K562 (cell line): ENCODE measurements around the gene GALNT9. TPM values are rescaled to one million over a fixed set of nuclear protein-coding genes. Genes with fewer than 3 reads are reported as not detected.

Experiments
- ATAC-seq: fragments of 200-7000 bp; cut with Tn5 transposase; 3 replicates; pipeline ENCODE4 v1.9.1; 2020; ENCODE audit warnings: moderate library complexity
- BruUV-seq: library from RNA; stranded (reverse); fragments of 400-500 nt; replicated peaks from 2 replicates; lab custom pipeline; 2021; lab: Mats Ljungman, UMichigan
- CTCF ChIA-PET: fragments of 300-600 bp; formaldehyde crosslinking; extraction: SDS; loops from one replicate; lab custom pipeline; 2021; ENCODE audit warnings: low intra/inter-chr PET ratio; lab: Yijun Ruan, JAX
- POLR2A ChIA-PET: fragments of 300-600, 350-650 bp; sonication (Branson Sonifier 250); formaldehyde crosslinking; extraction: SDS; loops from one replicate; lab custom pipeline; 2021; ENCODE audit warnings: antibody characterized with exemption, inconsistent platforms; lab: Yijun Ruan, JAX
- DNase-seq, 4 experiments: peaks; one replicate each; pipeline versions ENCODE4 v3.0.0 to v3.0.0-alpha.2; 2011 to 2018; ENCODE audit warnings: low spot score in 3 of 4, mixed read lengths in 3 of 4; ENCODE audit errors: extremely low read depth in 1 of 4
- FAIRE-seq: peaks from 2 replicates; lab custom pipeline; 2011; peaks lifted over from hg19 to GRCh38; lab: Jason Lieb, UNC
- H2AFZ ChIP-seq: 2 replicates; pipeline ENCODE4 v1.6.0; 2011; ENCODE audit warnings: low read depth, low read length, control low read depth, inconsistent platforms
- H3K27ac ChIP-seq: fragments of 200-600 bp; 3 replicates; pipeline ENCODE4 v1.8.0; 2011; ENCODE audit warnings: low read depth, mild to moderate bottlenecking, control low read depth, inconsistent platforms, low read length, moderate library complexity, mixed read lengths; ENCODE audit errors: extremely low read depth
- H3K27me3 ChIP-seq, 2 experiments: fragments of 300-600 bp in 1 of 2; 2 replicates in 1 of 2; 3 replicates in 1 of 2; pipeline versions ENCODE4 v1.6.0 to v1.8.0; 2011; ENCODE audit warnings: inconsistent platforms in 2 of 2, low read length in 2 of 2, mild to moderate bottlenecking in 1 of 2, mixed read lengths in 1 of 2, moderate library complexity in 1 of 2; ENCODE audit not compliant: control insufficient read depth in 2 of 2, insufficient read depth in 2 of 2
- H3K36me3 ChIP-seq: fragments of 300-600 bp; 3 replicates; pipeline ENCODE4 v1.8.0; 2011; ENCODE audit warnings: mild to moderate bottlenecking, low read length, inconsistent platforms; ENCODE audit not compliant: control insufficient read depth, insufficient read depth
- H3K4me1 ChIP-seq, 2 experiments: fragments of 200-600 bp in 1 of 2; replicated peaks in 1 of 2; 2 replicates in 1 of 2; 3 replicates in 1 of 2; pipeline versions ENCODE4 v1.5.1 to v1.8.0; 2011; ENCODE audit warnings: inconsistent platforms in 2 of 2, low read length in 2 of 2, mild to moderate bottlenecking in 1 of 2, mixed read lengths in 1 of 2, moderate library complexity in 1 of 2; ENCODE audit not compliant: control insufficient read depth in 2 of 2, insufficient read depth in 2 of 2
- H3K4me2 ChIP-seq: 2 replicates; pipeline ENCODE4 v1.6.1; 2011; ENCODE audit warnings: low read length, control low read depth, inconsistent platforms, mixed read lengths; ENCODE audit not compliant: insufficient read depth
- H3K4me3 ChIP-seq: fragments of 200-600 bp; sonication (generic), shearing (Covaris generic); 2 replicates; pipeline ENCODE4 v1.5.1; 2016; ENCODE audit warnings: control low read depth, inconsistent platforms
- H3K79me2 ChIP-seq: fragments of 200-600 bp; 3 replicates; pipeline ENCODE4 v1.8.0; 2011; ENCODE audit warnings: low read length, inconsistent platforms; ENCODE audit not compliant: control insufficient read depth, insufficient read depth
- H3K9ac ChIP-seq, 2 experiments: 2 replicates each; pipeline versions ENCODE4 v1.6.0 to v1.6.1; 2011; ENCODE audit warnings: low read depth in 2 of 2, low read length in 2 of 2, control low read depth in 1 of 2, inconsistent platforms in 1 of 2, mild to moderate bottlenecking in 1 of 2, mixed read lengths in 1 of 2; ENCODE audit not compliant: insufficient read depth in 1 of 2
- H3K9me1 ChIP-seq: one replicate; pipeline ENCODE4 v1.6.0; 2011; ENCODE audit warnings: inconsistent platforms, mild to moderate bottlenecking, low read length, moderate library complexity; ENCODE audit not compliant: control insufficient read depth, insufficient read depth
- H3K9me3 ChIP-seq: replicated peaks from 2 replicates; pipeline ENCODE4 v1.5.1; 2011; ENCODE audit warnings: low read depth, low read length, inconsistent platforms; ENCODE audit not compliant: control insufficient read depth, insufficient read depth
- H4K20me1 ChIP-seq: replicated peaks from 2 replicates; pipeline ENCODE4 v1.6.1; 2011; ENCODE audit warnings: low read length, inconsistent platforms, mixed read lengths; ENCODE audit not compliant: control insufficient read depth, insufficient read depth
- ARHGAP35 ChIP-seq: fragments of 450-650 bp; IDR thresholded peaks from 2 replicates; pipeline ENCODE4 v1.6.1; 2018; ENCODE audit not compliant: partially characterized antibody
- FIP1L1 ChIP-seq: fragments of 200-400 bp; formaldehyde crosslinking; IDR thresholded peaks from 2 replicates; pipeline ENCODE4 v1.6.1; 2018; ENCODE audit warnings: mild to moderate bottlenecking, low read depth, low read length; ENCODE audit not compliant: poor library complexity, severe bottlenecking
- KLF6 ChIP-seq: fragments of 250-450 bp; sonication (Bioruptor Pico); IDR thresholded peaks from 2 replicates; pipeline ENCODE4 v1.4.0; 2020; ENCODE audit warnings: mild to moderate bottlenecking, moderate library complexity, borderline replicate concordance
- NR2C2 ChIP-seq, 2 experiments: fragments of 200-800 bp in 1 of 2; sonication (Bioruptor generic) in 1 of 2; sonication (generic) in 1 of 2; formaldehyde crosslinking in 1 of 2; IDR thresholded peaks; 2 replicates each; pipeline versions ENCODE4 v1.6.1 to v1.8.0; 2016 to 2022; ENCODE audit warnings: mild to moderate bottlenecking in 1 of 2, missing compliant biosample characterization in 1 of 2, missing genetic modification characterization in 1 of 2, missing genetic modification reagents in 1 of 2
- RBM25 ChIP-seq: fragments of 200-400 bp; formaldehyde crosslinking; IDR thresholded peaks from 2 replicates; pipeline ENCODE4 v1.6.1; 2018; ENCODE audit warnings: low read length, low read depth, moderate library complexity; ENCODE audit not compliant: severe bottlenecking
- RUNX1 ChIP-seq: sonication (generic); IDR thresholded peaks from 2 replicates; pipeline ENCODE4 v1.6.1; 2016; ENCODE audit warnings: antibody characterized with exemption, low read depth
- TARDBP ChIP-seq: fragments of 450-650 bp; IDR thresholded peaks from 2 replicates; pipeline ENCODE4 v1.6.1; 2016
- ZNF140 ChIP-seq: fragments of 250-450 bp; sonication (Bioruptor Pico); IDR thresholded peaks from 2 replicates; pipeline ENCODE4 v1.8.0; 2021; ENCODE audit warnings: moderate library complexity, mild to moderate bottlenecking, inconsistent platforms
- WGBS: fragments of 100-300 bp; shearing (Covaris generic); methylation state at CpG from one replicate; pipeline ENCODE4 v1.1.6; 2016; ENCODE audit warnings: low coverage, mixed read lengths; ENCODE audit not compliant: insufficient coverage; ENCODE audit errors: missing lambda C conversion rate; 5-methylcytosine and 5-hydroxymethylcytosine counted together
- in situ Hi-C: fragments of 300-500 bp; cut with MboI; formaldehyde crosslinking; loops from 4 replicates; pipeline ENCODE4 v1.15.0; 2018; ENCODE audit warnings: inconsistent platforms, mixed read lengths
- intact Hi-C: fragments of 100-400 bp; cut with micrococcal nuclease; formaldehyde crosslinking; loops from 2 replicates; pipeline ENCODE4 v1.14.2; 2022
- polyA plus RNA-seq, 8 experiments: library from polyadenylated mRNA; depleted of rRNA in 4 of 8; stranded (reverse) in 5 of 8; unstranded in 3 of 8; fragments of >200 nt; fragmentation: Nextera tagmentation in 2 of 8; fragmentation: Illumina TruSeq in 1 of 8; extraction: Ambion mirVana in 2 of 8; extraction: Trizol in 1 of 8; gene quantifications; 2 replicates each; pipeline versions ENCODE4 v1.2.1 to v1.2.3, GENCODE V29; 2011 to 2014; ENCODE audit warnings: inconsistent platforms in 1 of 8, missing spikeins in 1 of 8
- total RNA-seq, 7 experiments: library from RNA; depleted of rRNA in 6 of 7; stranded (reverse); fragments of >200 nt in 6 of 7; fragmentation: Illumina TruSeq in 2 of 7; extraction: Trizol in 2 of 7; gene quantifications; 2 replicates each; pipeline versions ENCODE4 v1.2.1 to v1.2.3, GENCODE V29; 2011 to 2021; ENCODE audit warnings: low replicate concordance in 1 of 7
- TF ChIP-seq, protein P1 (sequence below): fragments of 150-350 bp; conservative IDR thresholded peaks from 2 replicates; pipeline ENCODE4 v1.6.1; 2014; ENCODE audit warnings: low read length
- TF ChIP-seq, protein P2 (sequence below): fragments of 250-450 bp; sonication (Bioruptor Pico); IDR thresholded peaks from 2 replicates; pipeline ENCODE4 v1.8.0; 2021; ENCODE audit warnings: borderline replicate concordance, mild to moderate bottlenecking, moderate library complexity; ENCODE audit not compliant: poor library complexity, severe bottlenecking
- TF ChIP-seq, protein P3 (sequence below): fragments of 450-650 bp; conservative IDR thresholded peaks from 2 replicates; pipeline ENCODE4 v1.6.1; 2016; ENCODE audit warnings: missing genetic modification characterization, low read depth, mild to moderate bottlenecking, control low read depth, missing compliant biosample characterization

GALNT9 gene
- total and polyA plus RNA-seq, 9 of the 15 experiments (the other 6 are each of a cell fraction or from before 2014, with no cell fraction given) = not detected

DNA sequence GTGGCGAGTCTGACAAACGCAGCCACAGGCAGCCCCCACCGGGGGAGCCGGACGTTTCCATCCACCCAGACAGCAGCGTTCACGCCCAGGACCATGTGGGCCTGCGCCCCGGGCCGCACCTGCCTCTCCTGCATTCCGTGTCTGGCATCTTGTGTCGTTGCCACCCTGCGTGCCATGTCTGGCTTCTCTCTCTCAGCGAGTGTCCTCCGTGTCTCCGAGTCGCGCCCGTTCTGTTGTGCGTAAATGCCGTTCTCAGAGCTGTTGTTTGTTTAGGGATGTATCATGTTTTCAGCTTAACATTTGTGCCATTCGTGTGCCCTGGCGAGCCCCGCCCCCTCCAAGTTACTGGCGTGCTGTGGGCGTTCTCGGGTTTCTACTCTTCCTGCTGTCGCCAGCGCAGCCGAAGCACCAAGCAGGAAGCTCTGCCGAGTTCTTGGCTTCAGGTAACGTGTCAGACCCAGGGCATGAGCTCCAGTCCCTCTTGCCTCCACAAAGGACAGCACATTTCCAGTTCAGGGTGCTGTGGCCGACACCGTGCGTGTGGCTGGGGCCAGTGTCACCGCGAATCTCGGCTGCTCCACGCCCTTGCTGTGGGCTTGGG, 150.5 kb downstream of the GALNT9 start:
- FAIRE-seq (no peak), ATAC-seq (no peak), DNase-seq (no peak)
- H3K9me1 ChIP-seq = peaks cover 4% of the 10 kb centered on the region
- no peak overlapping the region for H3K4me3 ChIP-seq
- peaks cover 3 to 40% of the 10 kb centered on the region in 2 experiments; a peak in 3 of 5 replicates for H3K4me1 ChIP-seq
- intact Hi-C loops = no loop called here
- H2AFZ ChIP-seq = no peak overlapping the region
- no peak overlapping the region for H3K9ac ChIP-seq
- ChIA-PET POLR2A (no interaction called here), CTCF (no interaction called here)
- no TSS peak for BruUV-seq
- H3K27ac ChIP-seq = no peak overlapping the region
- H4K20me1 ChIP-seq = peaks cover 3% of the 10 kb centered on the region
- no peaks in the 10 kb centered on the region for H3K79me2 ChIP-seq
- in situ Hi-C loops = no loop called here
- WGBS = under 1% methylated on average over 39 of the region's 39 CpGs
- no peaks in the 10 kb centered on the region for H3K36me3 ChIP-seq
- no peak for TF ChIP-seq RUNX1
- TF ChIP-seq TARDBP = no peak
- TF ChIP-seq KLF6 (CRISPR knock-in tag) = no peak
- TF ChIP-seq NR2C2 (CRISPR knock-in tag; IDR thresholded peaks at IDR 0.05) = no peak
- no peak for TF ChIP-seq NR2C2 (tag; IDR thresholded peaks at IDR 0.05)
- TF ChIP-seq, protein P1, sequence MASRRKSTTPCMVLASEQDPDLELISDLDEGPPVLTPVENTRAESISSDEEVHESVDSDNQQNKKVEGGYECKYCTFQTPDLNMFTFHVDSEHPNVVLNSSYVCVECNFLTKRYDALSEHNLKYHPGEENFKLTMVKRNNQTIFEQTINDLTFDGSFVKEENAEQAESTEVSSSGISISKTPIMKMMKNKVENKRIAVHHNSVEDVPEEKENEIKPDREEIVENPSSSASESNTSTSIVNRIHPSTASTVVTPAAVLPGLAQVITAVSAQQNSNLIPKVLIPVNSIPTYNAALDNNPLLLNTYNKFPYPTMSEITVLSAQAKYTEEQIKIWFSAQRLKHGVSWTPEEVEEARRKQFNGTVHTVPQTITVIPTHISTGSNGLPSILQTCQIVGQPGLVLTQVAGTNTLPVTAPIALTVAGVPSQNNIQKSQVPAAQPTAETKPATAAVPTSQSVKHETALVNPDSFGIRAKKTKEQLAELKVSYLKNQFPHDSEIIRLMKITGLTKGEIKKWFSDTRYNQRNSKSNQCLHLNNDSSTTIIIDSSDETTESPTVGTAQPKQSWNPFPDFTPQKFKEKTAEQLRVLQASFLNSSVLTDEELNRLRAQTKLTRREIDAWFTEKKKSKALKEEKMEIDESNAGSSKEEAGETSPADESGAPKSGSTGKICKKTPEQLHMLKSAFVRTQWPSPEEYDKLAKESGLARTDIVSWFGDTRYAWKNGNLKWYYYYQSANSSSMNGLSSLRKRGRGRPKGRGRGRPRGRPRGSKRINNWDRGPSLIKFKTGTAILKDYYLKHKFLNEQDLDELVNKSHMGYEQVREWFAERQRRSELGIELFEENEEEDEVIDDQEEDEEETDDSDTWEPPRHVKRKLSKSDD = no peak
- TF ChIP-seq FIP1L1 = no peak
- TF ChIP-seq, protein P2, sequence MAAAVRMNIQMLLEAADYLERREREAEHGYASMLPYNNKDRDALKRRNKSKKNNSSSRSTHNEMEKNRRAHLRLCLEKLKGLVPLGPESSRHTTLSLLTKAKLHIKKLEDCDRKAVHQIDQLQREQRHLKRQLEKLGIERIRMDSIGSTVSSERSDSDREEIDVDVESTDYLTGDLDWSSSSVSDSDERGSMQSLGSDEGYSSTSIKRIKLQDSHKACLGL (CRISPR knock-in tag) = no peak
- TF ChIP-seq, protein P3, sequence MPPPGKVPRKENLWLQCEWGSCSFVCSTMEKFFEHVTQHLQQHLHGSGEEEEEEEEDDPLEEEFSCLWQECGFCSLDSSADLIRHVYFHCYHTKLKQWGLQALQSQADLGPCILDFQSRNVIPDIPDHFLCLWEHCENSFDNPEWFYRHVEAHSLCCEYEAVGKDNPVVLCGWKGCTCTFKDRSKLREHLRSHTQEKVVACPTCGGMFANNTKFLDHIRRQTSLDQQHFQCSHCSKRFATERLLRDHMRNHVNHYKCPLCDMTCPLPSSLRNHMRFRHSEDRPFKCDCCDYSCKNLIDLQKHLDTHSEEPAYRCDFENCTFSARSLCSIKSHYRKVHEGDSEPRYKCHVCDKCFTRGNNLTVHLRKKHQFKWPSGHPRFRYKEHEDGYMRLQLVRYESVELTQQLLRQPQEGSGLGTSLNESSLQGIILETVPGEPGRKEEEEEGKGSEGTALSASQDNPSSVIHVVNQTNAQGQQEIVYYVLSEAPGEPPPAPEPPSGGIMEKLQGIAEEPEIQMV (tag) = no peak
- no peak for TF ChIP-seq ZNF140
- TF ChIP-seq ARHGAP35 = no peak
- no peak for TF ChIP-seq RBM25
- peaks cover 41 to 81% of the 10 kb centered on the region in 2 experiments for H3K27me3 ChIP-seq
- H3K4me2 ChIP-seq = no peak overlapping the region
- H3K9me3 ChIP-seq = no peaks in the 10 kb centered on the region
